Body of pancreas (tissue), 4 donors: Measurements from ENCODE around the gene LRRC15. TPM values are rescaled to one million over a fixed set of nuclear protein-coding genes. Genes with fewer than 3 reads are reported as not detected.

ENCODE experiments used
- ATAC-seq: fragments of 150-250 bp; one replicate; pipeline ENCODE4 v1.9.1; 2016
- DNase-seq, 4 donors: peaks; one replicate each; pipeline ENCODE4 v3.0.0-alpha.2; 2019
- H3K27ac ChIP-seq, 4 donors: fragments of 200-600 bp; sonication (generic); 1 replicate in 3 of 4; 2 replicates in 1 of 4; pipeline versions ENCODE4 v1.5.1 to v1.6.1; 2016 to 2019; ENCODE audit warnings: mild to moderate bottlenecking in 1 of 4, mixed read lengths in 1 of 4, moderate library complexity in 1 of 4
- H3K27me3 ChIP-seq, 2 donors: fragments of 200-600 bp; sonication (generic); one replicate each; pipeline ENCODE4 v1.6.0; 2016; ENCODE audit warnings: mild to moderate bottlenecking in 1 of 2
- H3K36me3 ChIP-seq, 2 donors: fragments of 200-600 bp; sonication (generic); replicated peaks in 1 of 2; 2 replicates each; pipeline ENCODE4 v1.5.1; 2016; ENCODE audit warnings: low read depth in 2 of 2; ENCODE audit not compliant: insufficient read depth in 1 of 2
- H3K4me1 ChIP-seq: fragments of 200-600 bp; sonication (generic); one replicate; pipeline ENCODE4 v1.6.0; 2016
- H3K4me3 ChIP-seq, 2 donors: fragments of 200-600 bp; sonication (generic); 1 replicate in 1 of 2; 2 replicates in 1 of 2; pipeline ENCODE4 v1.5.1; 2016 to 2019
- H3K9me3 ChIP-seq, 3 donors: fragments of 200-600 bp; sonication (generic); 1 replicate in 2 of 3; 2 replicates in 1 of 3; pipeline ENCODE4 v1.5.1; 2016
- CTCF ChIP-seq, 7 experiments: fragments of 450-650 bp in 4 of 7; fragments of 200-600 bp in 3 of 7; sonication (generic) in 3 of 7; IDR thresholded peaks; one replicate each; pipeline ENCODE4 v1.5.1; 2016 to 2019; ENCODE audit warnings: antibody characterized with exemption in 7 of 7
- POLR2A ChIP-seq, 3 donors: fragments of 450-650 bp; IDR thresholded peaks; one replicate each; pipeline ENCODE4 v1.6.1; 2016; ENCODE audit warnings: antibody characterized with exemption in 3 of 3, mild to moderate bottlenecking in 2 of 3
- WGBS, 2 donors: methylation state at CpG; one replicate each; pipeline ENCODE4 v1.1.5; 2017; 5-methylcytosine and 5-hydroxymethylcytosine counted together
- intact Hi-C: fragments of 100-400 bp; cut with DNase I; formaldehyde crosslinking; loops from one replicate; pipeline ENCODE4 v1.15.1; 2023
- total RNA-seq, 2 donors: library from RNA; depleted of rRNA; stranded (reverse); fragments of >200 nt; gene quantifications; one replicate each; pipeline ENCODE4 v1.1.0, GENCODE V29; 2016

Gene LRRC15
- total RNA-seq, 2 donors from 2014 or later = 0.26 TPM; not detected in 1

GRCh38 chr3:194339840-194340239 is 29.7 kb downstream of the LRRC15 start:
- intact Hi-C loops = loop anchor here (5.0 to 10.0 kb wide), 2 partner anchors 62 to 675 kb away; no protein-coding TSS in a partner anchor
- Histone ChIP-seq H3K36me3 (no peaks in the 10 kb centered on the region), H3K4me3 (no peak overlapping the region), H3K27ac (no peak overlapping the region), H3K4me1 (no peaks in the 10 kb centered on the region), H3K27me3 (no peaks in the 10 kb centered on the region), H3K9me3 (no peaks in the 10 kb centered on the region)
- DNase-seq = no peak
- ATAC-seq = no peak
- TF ChIP-seq CTCF (IDR thresholded peaks at IDR 0.05) (no peak), POLR2A (IDR thresholded peaks at IDR 0.05) (no peak)
- 37 to 47% methylated on average over 5 of the region's 5 CpGs for WGBS, 2 donors

GRCh38 chr3:194339356-194339755 is 30.2 kb downstream of the LRRC15 start:
- no peaks in the 10 kb centered on the region for H3K9me3 ChIP-seq
- H3K27ac ChIP-seq = no peak overlapping the region
- no peaks in the 10 kb centered on the region for H3K27me3 ChIP-seq
- intact Hi-C loops = loop anchor here (5.0 to 10.0 kb wide), 2 partner anchors 63 to 675 kb away; no protein-coding TSS in a partner anchor
- no peaks in the 10 kb centered on the region for H3K36me3 ChIP-seq
- no peak for ATAC-seq
- 66 to 77% methylated on average over 9 of the region's 9 CpGs for WGBS, 2 donors
- TF ChIP-seq POLR2A (IDR thresholded peaks at IDR 0.05) (no peak), CTCF (IDR thresholded peaks at IDR 0.05) (no peak)
- no peak overlapping the region for H3K4me3 ChIP-seq
- DNase-seq = no peak
- no peaks in the 10 kb centered on the region for H3K4me1 ChIP-seq

- intact Hi-C loops = loop anchor here (5.0 to 10.0 kb wide), 2 partner anchors 64 to 673 kb away; no protein-coding TSS in a partner anchor
- peaks cover 10% of the 10 kb centered on the region for H3K4me1 ChIP-seq
- DNase-seq (no peak), ATAC-seq (no peak)
- 80 to 82% methylated on average over 13 of the region's 13 CpGs for WGBS, 2 donors
- H3K27me3 ChIP-seq = peaks cover 0 to 4% of the 10 kb centered on the region in 2 donors
- no peaks in the 10 kb centered on the region for H3K9me3 ChIP-seq
- TF ChIP-seq POLR2A (IDR thresholded peaks at IDR 0.05) (no peak), CTCF (IDR thresholded peaks at IDR 0.05) (no peak)
- no peak overlapping the region for H3K4me3 ChIP-seq
- H3K36me3 ChIP-seq = no peaks in the 10 kb centered on the region
- no peak overlapping the region for H3K27ac ChIP-seq
Measured at GRCh38 chr3:194337965-194338753, 31.4 kb downstream of the LRRC15 start.

GRCh38 chr3:194336601-194337355 is 32.8 kb downstream of the LRRC15 start:
- intact Hi-C loops = loop anchor here (5.0 to 10.0 kb wide), 2 partner anchors 66 to 672 kb away; no protein-coding TSS in a partner anchor
- WGBS, 2 donors = 79 to 83% methylated on average over 17 of the region's 17 CpGs

More at GRCh38 chr3:194336601-194337355, 32.8 kb downstream of the LRRC15 start:
- ATAC-seq (no peak), DNase-seq (no peak)
- peaks cover 12% of the 10 kb centered on the region for H3K4me1 ChIP-seq
- H3K27me3 ChIP-seq = peaks cover 0 to 5% of the 10 kb centered on the region in 2 donors
- H3K36me3 ChIP-seq = no peaks in the 10 kb centered on the region
- H3K4me3 ChIP-seq = no peak overlapping the region
- TF ChIP-seq POLR2A (IDR thresholded peaks at IDR 0.05) (no peak), CTCF (IDR thresholded peaks at IDR 0.05) (no peak)
- no peak overlapping the region for H3K27ac ChIP-seq
- no peaks in the 10 kb centered on the region for H3K9me3 ChIP-seq
